Ectodermal cell (in vitro differentiated cells): ENCODE results near the gene HYDIN.

Experiments used
- H3K27ac ChIP-seq: 2 replicates; pipeline ENCODE4 v1.7.0; 2013; ENCODE audit warnings: mild to moderate bottlenecking, low read depth, low read length; ENCODE audit not compliant: insufficient read depth, poor library complexity, severe bottlenecking
- H3K27me3 ChIP-seq: 2 replicates; pipeline ENCODE4 v1.7.0; 2013; ENCODE audit warnings: mild to moderate bottlenecking, low read length; ENCODE audit not compliant: insufficient read depth, control insufficient read depth, poor library complexity, severe bottlenecking
- H3K36me3 ChIP-seq: one replicate; pipeline ENCODE4 v1.7.0; 2013; ENCODE audit warnings: low read length; ENCODE audit not compliant: control insufficient read depth, insufficient read depth
- H3K4me1 ChIP-seq: one replicate; pipeline ENCODE4 v1.7.0; 2013; ENCODE audit warnings: low read length; ENCODE audit not compliant: control insufficient read depth, insufficient read depth
- H3K4me3 ChIP-seq: 2 replicates; pipeline ENCODE4 v1.7.0; 2013; ENCODE audit warnings: low read depth, low read length, control low read depth; ENCODE audit not compliant: insufficient read depth
- H3K9me3 ChIP-seq: 2 replicates; pipeline ENCODE4 v1.7.0; 2013; ENCODE audit warnings: mild to moderate bottlenecking, low read length, moderate library complexity; ENCODE audit not compliant: control insufficient read depth
- WGBS, 2 experiments: methylation state at CpG; one replicate each; pipeline ENCODE4 v1.1.7; 2013; ENCODE audit warnings: missing lambda C conversion rate in 2 of 2; 5-methylcytosine and 5-hydroxymethylcytosine counted together

HYDIN gene

DNA sequence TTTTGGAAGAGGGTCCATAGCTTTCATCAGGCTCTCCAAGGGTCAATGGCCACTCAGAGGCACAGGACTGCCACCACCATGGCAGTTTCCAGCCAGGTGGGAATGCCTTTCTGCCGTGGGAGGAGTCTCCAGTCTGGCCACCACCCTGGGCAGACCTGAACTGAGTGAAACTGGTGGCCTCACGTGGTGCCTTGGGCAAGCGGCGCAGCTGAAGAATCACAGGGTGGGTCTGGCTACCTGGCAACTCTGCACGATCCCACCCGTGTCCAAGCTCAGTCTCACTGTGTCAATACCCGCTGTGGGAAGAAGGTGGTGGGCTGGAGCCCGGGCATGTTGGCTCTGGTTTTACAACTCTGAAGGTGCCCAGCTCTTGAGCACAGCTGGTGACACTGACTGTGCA lies 461.4 kb downstream of the HYDIN start:
- Histone ChIP-seq H3K36me3 (no peaks in the 10 kb centered on the region), H3K27ac (no peak overlapping the region), H3K4me3 (no peak overlapping the region), H3K9me3 (no peaks in the 10 kb centered on the region), H3K4me1 (no peaks in the 10 kb centered on the region), H3K27me3 (no peaks in the 10 kb centered on the region)
- 94 to 96% methylated on average over 8 of the region's 8 CpGs for WGBS, 2 experiments

DNA sequence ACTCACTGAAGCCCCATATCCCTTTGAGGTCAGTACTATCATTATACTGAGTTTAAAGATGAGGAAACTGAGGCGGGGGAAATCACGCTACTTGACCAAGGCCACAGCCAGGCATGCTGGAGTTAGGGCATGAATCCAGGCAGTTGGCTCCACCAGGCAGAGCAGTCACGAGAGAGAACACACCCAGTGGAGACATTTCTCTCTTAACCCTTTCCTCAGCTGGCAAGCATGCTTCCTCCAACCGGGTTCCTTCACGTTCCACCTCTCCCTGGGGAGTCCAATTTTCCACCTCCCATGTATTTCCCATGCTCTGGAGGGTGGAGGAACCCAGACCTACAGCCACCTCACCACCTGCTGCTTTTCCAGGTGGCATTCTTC lies 462.3 kb downstream of the HYDIN start:
- Histone ChIP-seq H3K27ac (no peak overlapping the region), H3K9me3 (no peaks in the 10 kb centered on the region), H3K4me1 (no peaks in the 10 kb centered on the region), H3K36me3 (no peaks in the 10 kb centered on the region), H3K27me3 (no peaks in the 10 kb centered on the region), H3K4me3 (no peak overlapping the region)
- 84 to 89% methylated on average over 5 of the region's 5 CpGs for whole genome bisulfite sequencing, 2 experiments

DNA sequence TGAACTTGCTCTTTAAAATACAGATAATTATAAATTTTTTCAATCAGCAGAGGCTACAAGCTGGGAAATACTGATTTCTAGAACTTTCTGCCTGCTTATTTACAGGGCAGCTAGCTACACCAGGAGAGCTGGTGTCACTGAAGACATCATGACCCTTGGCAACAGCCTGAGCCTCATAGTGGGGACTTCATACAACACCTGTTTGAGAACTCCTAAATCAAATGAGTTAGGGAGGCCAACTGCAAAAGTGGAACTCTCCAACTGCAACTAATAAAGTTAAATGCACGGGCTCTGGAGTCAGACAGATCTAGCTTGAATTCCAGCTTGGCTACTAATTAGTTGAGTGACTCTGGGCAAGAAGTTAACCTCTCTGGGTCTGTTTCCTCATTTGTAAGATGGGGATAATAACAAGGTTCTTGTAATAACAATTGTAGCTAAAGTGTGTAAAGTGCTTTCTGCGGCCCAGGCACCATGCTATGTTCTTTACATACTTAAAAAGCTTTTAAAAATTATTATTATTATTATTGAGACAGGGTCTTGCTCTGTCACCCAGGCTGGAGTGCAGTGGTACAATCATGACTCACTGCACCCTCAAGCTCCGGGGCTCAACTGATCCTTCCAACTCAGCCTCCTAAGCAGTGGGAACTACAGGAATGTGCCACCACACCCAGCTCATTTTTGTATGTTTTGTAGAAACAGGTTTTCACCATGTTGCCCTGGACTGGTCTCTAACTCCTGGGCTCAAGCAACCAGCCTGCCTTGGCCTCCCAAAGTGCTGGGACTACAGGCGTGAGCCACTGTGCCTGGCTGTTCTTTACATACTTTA lies 462.9 kb downstream of the HYDIN start:
- no peaks in the 10 kb centered on the region for H3K36me3 ChIP-seq
- H3K4me1 ChIP-seq, result no peaks in the 10 kb centered on the region
- 96 to 97% methylated on average over 3 to 4 of the region's 4 CpGs for WGBS, 2 experiments
- no peak overlapping the region for H3K4me3 ChIP-seq
- H3K9me3 ChIP-seq, result no peaks in the 10 kb centered on the region
- H3K27ac ChIP-seq, result no peak overlapping the region
- no peaks in the 10 kb centered on the region for H3K27me3 ChIP-seq

DNA sequence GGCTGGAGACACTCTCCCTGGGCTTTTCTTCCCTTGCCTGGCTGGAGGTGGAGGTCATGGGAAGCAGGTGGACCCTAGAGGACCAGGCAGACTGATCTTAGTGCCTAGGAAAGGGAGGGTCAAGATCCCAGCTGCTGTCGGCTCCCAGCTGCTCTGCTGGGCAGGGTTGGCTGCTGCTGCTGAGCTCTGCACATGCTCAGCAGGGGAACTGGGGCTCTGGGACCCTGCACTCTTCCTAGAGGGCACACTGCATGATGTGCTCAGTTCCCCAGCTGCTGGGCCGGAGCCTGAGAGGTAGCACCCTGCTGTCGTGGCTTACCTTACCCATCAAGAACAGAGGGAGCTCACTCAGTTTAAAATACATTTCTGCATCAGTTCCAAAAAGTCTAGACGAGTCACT lies 463.9 kb downstream of the HYDIN start:
- H3K4me1 ChIP-seq, result no peaks in the 10 kb centered on the region
- H3K36me3 ChIP-seq, result no peaks in the 10 kb centered on the region
- no peak overlapping the region for H3K4me3 ChIP-seq
- H3K9me3 ChIP-seq, result no peaks in the 10 kb centered on the region
- H3K27me3 ChIP-seq, result no peaks in the 10 kb centered on the region
- no peak overlapping the region for H3K27ac ChIP-seq
- 91 to 92% methylated on average over 4 of the region's 4 CpGs for WGBS, 2 experiments

- no peaks in the 10 kb centered on the region for H3K36me3 ChIP-seq
- H3K9me3 ChIP-seq, result no peaks in the 10 kb centered on the region
- no peaks in the 10 kb centered on the region for H3K4me1 ChIP-seq
- H3K27me3 ChIP-seq, result no peaks in the 10 kb centered on the region
- no peak overlapping the region for H3K4me3 ChIP-seq
- 96 to 97% methylated on average over 8 of the region's 8 CpGs for WGBS, 2 experiments
- H3K27ac ChIP-seq, result no peak overlapping the region
Observed at GRCh38 chr16:70766176-70766575, 464.3 kb downstream of the HYDIN start.

DNA sequence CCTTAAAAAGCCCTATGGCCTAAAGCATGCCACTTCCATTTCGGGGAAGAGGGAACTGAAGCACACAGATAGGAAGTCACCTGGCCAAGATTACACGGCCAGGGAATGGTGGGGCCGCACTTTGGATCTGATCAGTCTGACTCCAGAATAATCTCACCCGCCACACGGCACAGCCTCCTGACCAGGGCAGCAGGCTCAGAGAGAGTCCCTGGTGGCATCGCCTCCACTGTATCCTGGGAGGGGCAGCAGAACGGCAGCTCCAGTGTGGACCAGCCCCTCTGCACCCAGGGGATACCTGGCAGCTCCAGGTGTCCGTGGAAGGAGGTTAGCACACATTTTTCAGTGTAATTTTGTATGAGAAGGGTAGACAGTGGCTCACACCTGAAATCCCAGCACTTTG lies 465.0 kb downstream of the HYDIN start:
- Histone ChIP-seq H3K36me3 (peaks cover 4% of the 10 kb centered on the region), H3K4me3 (no peak overlapping the region), H3K9me3 (no peaks in the 10 kb centered on the region), H3K27me3 (no peaks in the 10 kb centered on the region), H3K4me1 (no peaks in the 10 kb centered on the region), H3K27ac (no peak overlapping the region)
- WGBS, 2 experiments, result 92 to 93% methylated on average over 8 of the region's 8 CpGs

DNA sequence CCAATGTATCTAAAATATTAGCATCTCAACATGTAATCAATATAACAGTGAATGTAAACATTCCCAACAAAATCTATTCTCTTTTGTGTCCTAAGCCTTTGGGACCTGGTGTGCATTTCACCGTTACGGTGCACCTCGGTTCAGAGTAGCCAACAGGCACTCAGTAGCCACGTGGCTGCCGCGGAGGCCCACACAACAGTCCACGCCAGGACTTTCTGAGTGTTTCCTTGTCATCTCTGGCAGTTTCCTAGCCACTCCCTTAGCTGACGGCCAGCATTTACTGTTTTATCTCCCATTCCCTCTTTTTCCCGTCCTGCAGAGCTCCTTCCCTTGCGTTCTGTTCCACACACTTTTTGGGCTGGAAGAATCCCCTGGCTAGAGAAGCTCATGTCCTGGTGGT lies 465.9 kb downstream of the HYDIN start:
- H3K4me3 ChIP-seq, result no peak overlapping the region
- H3K4me1 ChIP-seq, result no peaks in the 10 kb centered on the region
- no peak overlapping the region for H3K27ac ChIP-seq
- H3K36me3 ChIP-seq, result peaks cover 6% of the 10 kb centered on the region
- no peaks in the 10 kb centered on the region for H3K9me3 ChIP-seq
- 89 to 94% methylated on average over 10 of the region's 10 CpGs for WGBS, 2 experiments
- H3K27me3 ChIP-seq, result no peaks in the 10 kb centered on the region

DNA sequence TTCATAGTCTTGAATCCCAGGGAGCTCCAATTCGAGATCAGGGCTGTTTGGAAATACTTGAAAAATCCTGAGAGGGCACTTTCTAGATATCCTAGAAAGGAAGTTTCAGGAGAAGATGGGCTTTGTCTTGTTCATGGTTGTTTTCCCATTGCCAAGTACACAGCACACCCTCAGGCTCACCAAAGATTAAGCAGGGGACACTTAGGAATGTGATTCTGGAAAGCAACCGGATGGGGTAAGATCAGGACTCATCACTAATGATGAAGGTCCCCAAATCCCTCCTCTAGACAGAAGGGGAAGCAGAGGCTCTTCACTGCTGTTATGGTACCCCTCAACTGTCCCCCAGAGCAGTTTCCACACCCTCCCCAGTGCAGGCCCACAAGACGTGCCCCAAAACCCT lies 470.3 kb downstream of the HYDIN start:
- Histone ChIP-seq H3K36me3 (peaks cover 6% of the 10 kb centered on the region), H3K9me3 (no peaks in the 10 kb centered on the region), H3K4me3 (no peak overlapping the region), H3K27me3 (no peaks in the 10 kb centered on the region), H3K27ac (no peak overlapping the region), H3K4me1 (no peaks in the 10 kb centered on the region)
- WGBS, 2 experiments, result 79 to 85% methylated on average over 3 of the region's 3 CpGs

GRCh38 chr16:70759666-70760065 lies 470.9 kb downstream of the HYDIN start:
- 71 to 73% methylated on average over 9 of the region's 9 CpGs for WGBS, 2 experiments
- Histone ChIP-seq H3K4me3 (no peak overlapping the region), H3K4me1 (no peaks in the 10 kb centered on the region), H3K36me3 (peaks cover 6% of the 10 kb centered on the region), H3K27me3 (no peaks in the 10 kb centered on the region), H3K9me3 (no peaks in the 10 kb centered on the region), H3K27ac (no peak overlapping the region)

DNA sequence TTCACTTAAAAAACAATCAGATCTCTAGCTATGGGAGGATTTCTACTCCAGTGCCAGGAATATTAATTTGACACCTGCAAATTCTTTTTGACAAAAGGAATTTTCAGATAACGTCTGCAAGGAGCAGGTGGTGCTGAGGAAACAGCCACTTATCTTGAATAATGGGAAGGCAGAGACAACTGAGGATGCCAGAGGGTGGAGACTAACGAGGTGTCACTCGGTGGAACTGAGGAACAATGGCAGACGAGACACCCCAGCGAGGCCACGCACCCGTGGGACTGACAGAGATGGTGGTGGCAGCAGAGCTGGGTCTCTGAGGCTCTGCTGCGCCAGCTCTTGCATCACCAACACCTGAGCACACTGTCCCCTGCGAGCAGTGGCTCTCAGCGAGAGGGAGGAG lies 471.7 kb downstream of the HYDIN start:
- WGBS, 2 experiments, result 88 to 92% methylated on average over 10 of the region's 10 CpGs
- no peaks in the 10 kb centered on the region for H3K27me3 ChIP-seq
- H3K4me1 ChIP-seq, result no peaks in the 10 kb centered on the region
- no peak overlapping the region for H3K4me3 ChIP-seq
- peaks cover 6% of the 10 kb centered on the region for H3K36me3 ChIP-seq
- H3K9me3 ChIP-seq, result no peaks in the 10 kb centered on the region
- no peak overlapping the region for H3K27ac ChIP-seq
